H1 (cell line): ENCODE measurements around the gene BICD1. TPM values are rescaled to one million over a fixed set of nuclear protein-coding genes. Genes with fewer than 3 reads are reported as not detected.

Experiments
- GABPA ChIP-seq: IDR thresholded peaks from 2 replicates; pipeline ENCODE4 v1.6.1; 2011; ENCODE audit warnings: mild to moderate bottlenecking, low read length, moderate library complexity, borderline replicate concordance; ENCODE audit not compliant: insufficient read depth
- HDAC2 ChIP-seq, 2 experiments: fragments of 300-600 bp in 1 of 2; sonication (generic) in 1 of 2; IDR thresholded peaks; 2 replicates each; pipeline ENCODE4 v1.6.1; 2011 to 2012; ENCODE audit warnings: low read depth in 2 of 2, low read length in 2 of 2, mild to moderate bottlenecking in 2 of 2, moderate library complexity in 2 of 2, borderline replicate concordance in 1 of 2, inconsistent platforms in 1 of 2
- KDM1A ChIP-seq: fragments of 200-600, 300-600 bp; sonication (generic); IDR thresholded peaks from 2 replicates; pipeline ENCODE4 v1.7.1; 2016; ENCODE audit warnings: mild to moderate bottlenecking, low read length, borderline replicate concordance
- POLR2AphosphoS5 ChIP-seq: IDR thresholded peaks from 2 replicates; pipeline ENCODE4 v1.6.1; 2011; ENCODE audit warnings: low read depth, low read length
- POU5F1 ChIP-seq: IDR thresholded peaks from 2 replicates; pipeline ENCODE4 v1.6.1; 2011; ENCODE audit warnings: low read depth, mild to moderate bottlenecking, low read length, moderate library complexity
- RFX5 ChIP-seq: IDR thresholded peaks from 2 replicates; pipeline ENCODE4 v1.6.1; 2011; ENCODE audit warnings: low read depth, low read length, improper control_type of control experiment, borderline replicate concordance
- RNF2 ChIP-seq: fragments of 200-900, 300-1000 bp; sonication (generic); IDR thresholded peaks from 2 replicates; pipeline ENCODE4 v1.7.1; 2016; ENCODE audit warnings: borderline replicate concordance, low read depth, mild to moderate bottlenecking, antibody characterized with exemption, low read length; ENCODE audit not compliant: poor library complexity, severe bottlenecking; ENCODE audit errors: missing control alignments
- SUZ12 ChIP-seq: fragments of 200-600 bp; sonication (generic); IDR thresholded peaks from 2 replicates; pipeline ENCODE4 v1.6.1; 2012; ENCODE audit warnings: mild to moderate bottlenecking, inconsistent platforms, low read length, moderate library complexity, mixed read lengths
- TAF7 ChIP-seq: optimal IDR thresholded peaks from 2 replicates; pipeline ENCODE3; 2011; ENCODE audit warnings: low read depth, mild to moderate bottlenecking, inconsistent platforms, low read length, moderate library complexity, borderline replicate concordance
- polyA plus RNA-seq, 7 experiments: library from polyadenylated mRNA; depleted of rRNA in 3 of 7; stranded (reverse) in 5 of 7; unstranded in 2 of 7; fragments of >200 nt in 5 of 7; fragments of 200-250 nt in 2 of 7; gene quantifications; 1 replicate in 5 of 7; 2 replicates in 1 of 7; 4 replicates in 1 of 7; pipeline versions ENCODE4 v1.2.1 to v1.2.3, GENCODE V29; 2011 to 2013; ENCODE audit warnings: missing spikeins in 2 of 7, mixed read lengths in 2 of 7
- total RNA-seq: library from RNA; stranded (reverse); fragmentation: NEBNext Ultra II Directional; extraction: Animal tissue kit (Norgen Biotek cat#: 25700); gene quantifications from 2 replicates; pipeline ENCODE4 v1.2.1, GENCODE V29; 2021
- TF ChIP-seq, protein P1 (sequence below): fragments of 300-600 bp; sonication (generic); IDR thresholded peaks from 2 replicates; pipeline ENCODE4 v1.7.1; 2012; ENCODE audit warnings: low read length, moderate library complexity, mild to moderate bottlenecking, inconsistent platforms; ENCODE audit not compliant: insufficient replicate concordance

The BICD1 gene
- total and polyA plus RNA-seq, 2 of the 8 experiments (the other 6 are each of a cell fraction or from before 2014, with no cell fraction given), result 34.1 to 58.4 TPM

DNA sequence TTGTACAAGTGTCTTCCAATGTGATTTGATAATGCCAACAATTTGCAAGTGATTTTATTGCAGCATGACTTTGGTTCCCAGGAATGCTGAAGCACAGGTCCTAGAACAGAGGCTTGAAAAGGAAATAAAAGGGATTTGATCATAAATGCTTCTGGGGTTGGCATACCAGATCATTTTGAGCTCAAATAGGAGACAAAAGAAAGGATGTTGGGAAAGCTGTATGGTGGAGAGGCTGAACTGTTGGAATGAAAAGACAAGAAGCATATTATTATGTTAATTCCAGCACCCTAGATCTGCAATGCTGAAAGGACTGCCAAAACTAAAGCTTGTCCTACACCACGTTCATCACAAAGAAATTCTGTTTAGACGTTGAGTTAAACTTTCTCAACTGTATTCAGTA, 143.1 kb downstream of the BICD1 start (continued):
- TF ChIP-seq, protein P1, sequence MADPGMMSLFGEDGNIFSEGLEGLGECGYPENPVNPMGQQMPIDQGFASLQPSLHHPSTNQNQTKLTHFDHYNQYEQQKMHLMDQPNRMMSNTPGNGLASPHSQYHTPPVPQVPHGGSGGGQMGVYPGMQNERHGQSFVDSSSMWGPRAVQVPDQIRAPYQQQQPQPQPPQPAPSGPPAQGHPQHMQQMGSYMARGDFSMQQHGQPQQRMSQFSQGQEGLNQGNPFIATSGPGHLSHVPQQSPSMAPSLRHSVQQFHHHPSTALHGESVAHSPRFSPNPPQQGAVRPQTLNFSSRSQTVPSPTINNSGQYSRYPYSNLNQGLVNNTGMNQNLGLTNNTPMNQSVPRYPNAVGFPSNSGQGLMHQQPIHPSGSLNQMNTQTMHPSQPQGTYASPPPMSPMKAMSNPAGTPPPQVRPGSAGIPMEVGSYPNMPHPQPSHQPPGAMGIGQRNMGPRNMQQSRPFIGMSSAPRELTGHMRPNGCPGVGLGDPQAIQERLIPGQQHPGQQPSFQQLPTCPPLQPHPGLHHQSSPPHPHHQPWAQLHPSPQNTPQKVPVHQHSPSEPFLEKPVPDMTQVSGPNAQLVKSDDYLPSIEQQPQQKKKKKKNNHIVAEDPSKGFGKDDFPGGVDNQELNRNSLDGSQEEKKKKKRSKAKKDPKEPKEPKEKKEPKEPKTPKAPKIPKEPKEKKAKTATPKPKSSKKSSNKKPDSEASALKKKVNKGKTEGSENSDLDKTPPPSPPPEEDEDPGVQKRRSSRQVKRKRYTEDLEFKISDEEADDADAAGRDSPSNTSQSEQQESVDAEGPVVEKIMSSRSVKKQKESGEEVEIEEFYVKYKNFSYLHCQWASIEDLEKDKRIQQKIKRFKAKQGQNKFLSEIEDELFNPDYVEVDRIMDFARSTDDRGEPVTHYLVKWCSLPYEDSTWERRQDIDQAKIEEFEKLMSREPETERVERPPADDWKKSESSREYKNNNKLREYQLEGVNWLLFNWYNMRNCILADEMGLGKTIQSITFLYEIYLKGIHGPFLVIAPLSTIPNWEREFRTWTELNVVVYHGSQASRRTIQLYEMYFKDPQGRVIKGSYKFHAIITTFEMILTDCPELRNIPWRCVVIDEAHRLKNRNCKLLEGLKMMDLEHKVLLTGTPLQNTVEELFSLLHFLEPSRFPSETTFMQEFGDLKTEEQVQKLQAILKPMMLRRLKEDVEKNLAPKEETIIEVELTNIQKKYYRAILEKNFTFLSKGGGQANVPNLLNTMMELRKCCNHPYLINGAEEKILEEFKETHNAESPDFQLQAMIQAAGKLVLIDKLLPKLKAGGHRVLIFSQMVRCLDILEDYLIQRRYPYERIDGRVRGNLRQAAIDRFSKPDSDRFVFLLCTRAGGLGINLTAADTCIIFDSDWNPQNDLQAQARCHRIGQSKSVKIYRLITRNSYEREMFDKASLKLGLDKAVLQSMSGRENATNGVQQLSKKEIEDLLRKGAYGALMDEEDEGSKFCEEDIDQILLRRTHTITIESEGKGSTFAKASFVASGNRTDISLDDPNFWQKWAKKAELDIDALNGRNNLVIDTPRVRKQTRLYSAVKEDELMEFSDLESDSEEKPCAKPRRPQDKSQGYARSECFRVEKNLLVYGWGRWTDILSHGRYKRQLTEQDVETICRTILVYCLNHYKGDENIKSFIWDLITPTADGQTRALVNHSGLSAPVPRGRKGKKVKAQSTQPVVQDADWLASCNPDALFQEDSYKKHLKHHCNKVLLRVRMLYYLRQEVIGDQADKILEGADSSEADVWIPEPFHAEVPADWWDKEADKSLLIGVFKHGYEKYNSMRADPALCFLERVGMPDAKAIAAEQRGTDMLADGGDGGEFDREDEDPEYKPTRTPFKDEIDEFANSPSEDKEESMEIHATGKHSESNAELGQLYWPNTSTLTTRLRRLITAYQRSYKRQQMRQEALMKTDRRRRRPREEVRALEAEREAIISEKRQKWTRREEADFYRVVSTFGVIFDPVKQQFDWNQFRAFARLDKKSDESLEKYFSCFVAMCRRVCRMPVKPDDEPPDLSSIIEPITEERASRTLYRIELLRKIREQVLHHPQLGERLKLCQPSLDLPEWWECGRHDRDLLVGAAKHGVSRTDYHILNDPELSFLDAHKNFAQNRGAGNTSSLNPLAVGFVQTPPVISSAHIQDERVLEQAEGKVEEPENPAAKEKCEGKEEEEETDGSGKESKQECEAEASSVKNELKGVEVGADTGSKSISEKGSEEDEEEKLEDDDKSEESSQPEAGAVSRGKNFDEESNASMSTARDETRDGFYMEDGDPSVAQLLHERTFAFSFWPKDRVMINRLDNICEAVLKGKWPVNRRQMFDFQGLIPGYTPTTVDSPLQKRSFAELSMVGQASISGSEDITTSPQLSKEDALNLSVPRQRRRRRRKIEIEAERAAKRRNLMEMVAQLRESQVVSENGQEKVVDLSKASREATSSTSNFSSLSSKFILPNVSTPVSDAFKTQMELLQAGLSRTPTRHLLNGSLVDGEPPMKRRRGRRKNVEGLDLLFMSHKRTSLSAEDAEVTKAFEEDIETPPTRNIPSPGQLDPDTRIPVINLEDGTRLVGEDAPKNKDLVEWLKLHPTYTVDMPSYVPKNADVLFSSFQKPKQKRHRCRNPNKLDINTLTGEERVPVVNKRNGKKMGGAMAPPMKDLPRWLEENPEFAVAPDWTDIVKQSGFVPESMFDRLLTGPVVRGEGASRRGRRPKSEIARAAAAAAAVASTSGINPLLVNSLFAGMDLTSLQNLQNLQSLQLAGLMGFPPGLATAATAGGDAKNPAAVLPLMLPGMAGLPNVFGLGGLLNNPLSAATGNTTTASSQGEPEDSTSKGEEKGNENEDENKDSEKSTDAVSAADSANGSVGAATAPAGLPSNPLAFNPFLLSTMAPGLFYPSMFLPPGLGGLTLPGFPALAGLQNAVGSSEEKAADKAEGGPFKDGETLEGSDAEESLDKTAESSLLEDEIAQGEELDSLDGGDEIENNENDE, result no peak
- TF ChIP-seq SUZ12, result no peak
- TF ChIP-seq GABPA, result no peak
- no peak for TF ChIP-seq KDM1A
- TF ChIP-seq TAF7, result no peak
- TF ChIP-seq RNF2, result no peak
- TF ChIP-seq POLR2AphosphoS5, result no peak
- no peak for TF ChIP-seq POU5F1
- no peak for TF ChIP-seq HDAC2 (IDR thresholded peaks at IDR 0.05; ENCODE audit: borderline replicate concordance in 1 of 2, low read depth in 2 of 2, low read length in 2 of 2)
- TF ChIP-seq RFX5, result no peak
